ENCODE data around the gene POFUT2.

POFUT2 gene

GRCh38 chr21:45246386-45247320 is 41.0 kb downstream of the POFUT2 start:
- no peaks in the 10 kb centered on the region for H3K4me1 ChIP-seq (ENCODE audit: control insufficient read depth in 1 of 2, insufficient read depth in 2 of 2, low read length in 2 of 2)
- no peak overlapping the region for H3K9ac ChIP-seq (ENCODE audit: low read length)
- no peak overlapping the region for H2BK12ac ChIP-seq (ENCODE audit: low read length)
- no peak overlapping the region for H3K14ac ChIP-seq (ENCODE audit: low read length)
- H4K91ac ChIP-seq (ENCODE audit: low read depth, low read length) = no peak overlapping the region
- no peak overlapping the region for H4K8ac ChIP-seq (ENCODE audit: low read depth, low read length)
- H3K36me3 ChIP-seq (ENCODE audit: control insufficient read depth in 1 of 2, insufficient read depth in 2 of 2, low read length in 2 of 2) = no peaks in the 10 kb centered on the region
- H3K79me1 ChIP-seq (ENCODE audit: low read length) = no peaks in the 10 kb centered on the region
- H2BK120ac ChIP-seq (ENCODE audit: insufficient read depth, low read length, poor library complexity) = no peak overlapping the region
- H3K23ac ChIP-seq (ENCODE audit: low read length) = no peak overlapping the region
- H3K27ac ChIP-seq (ENCODE audit: low read depth, low read length) = no peak overlapping the region
- H2AK5ac ChIP-seq (ENCODE audit: low read length) = no peak overlapping the region
- H3K18ac ChIP-seq (ENCODE audit: low read length) = no peak overlapping the region
- H3K4me3 ChIP-seq (ENCODE audit: low read depth, low read length) = no peak overlapping the region
- H3K27me3 ChIP-seq (ENCODE audit: insufficient read depth, low read length) = peaks cover 3% of the 10 kb centered on the region
- no peaks in the 10 kb centered on the region for H3K79me2 ChIP-seq (ENCODE audit: control insufficient read depth, insufficient read depth, low read length, poor library complexity)
- no peak overlapping the region for H3K4ac ChIP-seq (ENCODE audit: low read depth, low read length)
- H2AFZ ChIP-seq (ENCODE audit: insufficient read depth, low read length, poor library complexity) = no peak overlapping the region
- H2BK5ac ChIP-seq (ENCODE audit: low read depth, low read length, poor library complexity) = no peak overlapping the region
- no peak overlapping the region for H3K4me2 ChIP-seq (ENCODE audit: low read length)
- H3K9me3 ChIP-seq (ENCODE audit: insufficient read depth, low read depth, low read length) = peaks cover 18% of the 10 kb centered on the region
- H4K12ac ChIP-seq (ENCODE audit: low read depth, low read length) = no peak overlapping the region
- peak; percentile 68 to 83 for DNase-seq
- WGBS (ENCODE audit: extremely low coverage, insufficient coverage, insufficient read length) = no CpG with 5 or more reads among the region's 20 CpGs

DNA sequence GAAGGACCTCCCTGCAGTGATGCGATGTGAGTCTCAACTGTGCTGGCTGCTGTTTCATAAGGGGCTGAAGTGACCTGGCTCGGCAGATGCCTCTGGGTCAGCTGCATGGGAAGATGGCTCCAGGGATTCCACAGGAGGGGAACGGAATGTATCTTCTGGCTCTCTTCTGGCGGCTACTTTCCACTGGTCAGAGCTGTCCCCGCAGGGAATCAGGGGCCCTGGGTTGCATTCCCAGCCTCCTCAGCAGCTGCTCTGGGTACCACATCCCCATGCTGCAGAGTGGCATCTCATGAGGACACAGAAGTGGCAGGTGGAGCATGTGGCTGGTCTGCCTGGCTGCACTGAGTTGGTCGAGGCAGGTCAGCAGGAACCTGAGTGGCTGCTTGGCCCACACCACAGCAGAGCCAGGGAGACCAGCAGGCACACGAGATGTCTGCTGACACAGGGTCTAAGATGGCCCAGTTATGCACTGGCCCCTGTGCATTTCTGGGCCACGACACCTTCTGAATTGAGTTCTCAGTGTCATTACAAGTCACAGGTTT is 42.8 kb downstream of the POFUT2 start:
- Histone ChIP-seq H4K91ac (ENCODE audit: low read depth, low read length) (no peak overlapping the region), H4K8ac (ENCODE audit: low read depth, low read length) (no peak overlapping the region), H3K79me2 (ENCODE audit: control insufficient read depth, insufficient read depth, low read length, poor library complexity) (no peaks in the 10 kb centered on the region), H3K18ac (ENCODE audit: low read length) (no peak overlapping the region), H3K4me2 (ENCODE audit: low read length) (no peak overlapping the region), H3K4me3 (ENCODE audit: low read depth, low read length) (no peak overlapping the region), H3K9ac (ENCODE audit: low read length) (no peak overlapping the region), H3K23ac (ENCODE audit: low read length) (no peak overlapping the region), H2AK5ac (ENCODE audit: low read length) (no peak overlapping the region), H3K27me3 (ENCODE audit: insufficient read depth, low read length) (peaks cover 3% of the 10 kb centered on the region), H3K79me1 (ENCODE audit: low read length) (no peaks in the 10 kb centered on the region), H2AFZ (ENCODE audit: insufficient read depth, low read length, poor library complexity) (no peak overlapping the region), H4K12ac (ENCODE audit: low read depth, low read length) (no peak overlapping the region), H2BK12ac (ENCODE audit: low read length) (no peak overlapping the region), H2BK120ac (ENCODE audit: insufficient read depth, low read length, poor library complexity) (no peak overlapping the region), H3K4me1 (ENCODE audit: control insufficient read depth in 1 of 2, insufficient read depth in 2 of 2, low read length in 2 of 2) (no peaks in the 10 kb centered on the region), H3K4ac (ENCODE audit: low read depth, low read length) (no peak overlapping the region), H3K14ac (ENCODE audit: low read length) (no peak overlapping the region), H2BK5ac (ENCODE audit: low read depth, low read length, poor library complexity) (no peak overlapping the region), H3K27ac (ENCODE audit: low read depth, low read length) (no peak overlapping the region), H3K36me3 (ENCODE audit: control insufficient read depth in 1 of 2, insufficient read depth in 2 of 2, low read length in 2 of 2) (no peaks in the 10 kb centered on the region), H3K9me3 (ENCODE audit: insufficient read depth, low read depth, low read length) (peaks cover 16% of the 10 kb centered on the region)
- no CpG with 5 or more reads among the region's 8 CpGs for WGBS (ENCODE audit: extremely low coverage, insufficient coverage, insufficient read length)
- no peak for DNase-seq

GRCh38 chr21:45243603-45244002 is 44.1 kb downstream of the POFUT2 start:
- Histone ChIP-seq H3K4me3 (ENCODE audit: low read depth, low read length) (no peak overlapping the region), H3K18ac (ENCODE audit: low read length) (no peak overlapping the region), H3K79me2 (ENCODE audit: control insufficient read depth, insufficient read depth, low read length, poor library complexity) (no peaks in the 10 kb centered on the region), H3K4me1 (ENCODE audit: control insufficient read depth in 1 of 2, insufficient read depth in 2 of 2, low read length in 2 of 2) (no peaks in the 10 kb centered on the region), H2BK12ac (ENCODE audit: low read length) (no peak overlapping the region), H3K9me3 (ENCODE audit: insufficient read depth, low read depth, low read length) (peaks cover 16% of the 10 kb centered on the region), H3K36me3 (ENCODE audit: control insufficient read depth in 1 of 2, insufficient read depth in 2 of 2, low read length in 2 of 2) (no peaks in the 10 kb centered on the region), H3K79me1 (ENCODE audit: low read length) (no peaks in the 10 kb centered on the region), H4K8ac (ENCODE audit: low read depth, low read length) (no peak overlapping the region), H2BK5ac (ENCODE audit: low read depth, low read length, poor library complexity) (no peak overlapping the region), H3K23ac (ENCODE audit: low read length) (no peak overlapping the region), H4K91ac (ENCODE audit: low read depth, low read length) (no peak overlapping the region), H2BK120ac (ENCODE audit: insufficient read depth, low read length, poor library complexity) (no peak overlapping the region), H2AFZ (ENCODE audit: insufficient read depth, low read length, poor library complexity) (no peak overlapping the region), H3K4ac (ENCODE audit: low read depth, low read length) (no peak overlapping the region), H3K9ac (ENCODE audit: low read length) (no peak overlapping the region), H4K12ac (ENCODE audit: low read depth, low read length) (no peak overlapping the region), H2AK5ac (ENCODE audit: low read length) (no peak overlapping the region), H3K4me2 (ENCODE audit: low read length) (no peak overlapping the region), H3K27ac (ENCODE audit: low read depth, low read length) (no peak overlapping the region), H3K14ac (ENCODE audit: low read length) (no peak overlapping the region), H3K27me3 (ENCODE audit: insufficient read depth, low read length) (peaks cover 3% of the 10 kb centered on the region)
- WGBS (ENCODE audit: extremely low coverage, insufficient coverage, insufficient read length) = no CpG with 5 or more reads among the region's 3 CpGs
- no peak for DNase-seq

GRCh38 chr21:45241357-45241756 is 46.3 kb downstream of the POFUT2 start:
- Histone ChIP-seq H2AFZ (ENCODE audit: insufficient read depth, low read length, poor library complexity) (no peak overlapping the region), H3K4ac (ENCODE audit: low read depth, low read length) (no peak overlapping the region), H2BK5ac (ENCODE audit: low read depth, low read length, poor library complexity) (no peak overlapping the region), H3K14ac (ENCODE audit: low read length) (no peak overlapping the region), H3K18ac (ENCODE audit: low read length) (no peak overlapping the region), H4K8ac (ENCODE audit: low read depth, low read length) (no peak overlapping the region), H3K79me1 (ENCODE audit: low read length) (no peaks in the 10 kb centered on the region), H3K23ac (ENCODE audit: low read length) (no peak overlapping the region), H2BK120ac (ENCODE audit: insufficient read depth, low read length, poor library complexity) (no peak overlapping the region), H3K36me3 (ENCODE audit: control insufficient read depth in 1 of 2, insufficient read depth in 2 of 2, low read length in 2 of 2) (no peaks in the 10 kb centered on the region), H3K4me1 (ENCODE audit: control insufficient read depth in 1 of 2, insufficient read depth in 2 of 2, low read length in 2 of 2) (no peaks in the 10 kb centered on the region), H2AK5ac (ENCODE audit: low read length) (no peak overlapping the region), H3K4me2 (ENCODE audit: low read length) (no peak overlapping the region), H4K12ac (ENCODE audit: low read depth, low read length) (no peak overlapping the region), H2BK12ac (ENCODE audit: low read length) (no peak overlapping the region), H3K9me3 (ENCODE audit: insufficient read depth, low read depth, low read length) (peaks cover 18% of the 10 kb centered on the region), H4K91ac (ENCODE audit: low read depth, low read length) (no peak overlapping the region), H3K79me2 (ENCODE audit: control insufficient read depth, insufficient read depth, low read length, poor library complexity) (no peaks in the 10 kb centered on the region), H3K4me3 (ENCODE audit: low read depth, low read length) (peak overlapping the region; percentile 28), H3K27me3 (ENCODE audit: insufficient read depth, low read length) (no peaks in the 10 kb centered on the region), H3K27ac (ENCODE audit: low read depth, low read length) (no peak overlapping the region), H3K9ac (ENCODE audit: low read length) (no peak overlapping the region)
- WGBS (ENCODE audit: extremely low coverage, insufficient coverage, insufficient read length) = no CpG with 5 or more reads among the region's 3 CpGs
- no peak for DNase-seq

Data from trophoblast cell (in vitro differentiated cells and primary cell).